GM19099 (cell line): ENCODE data around the gene BLOC1S4.

ENCODE experiments used
- POLR2A ChIP-seq: IDR thresholded peaks from 3 replicates; pipeline ENCODE4 v1.6.1; 2011; ENCODE audit warnings: low read depth; ENCODE audit not compliant: insufficient read length; ENCODE audit errors: extremely low read depth

Gene BLOC1S4

GRCh38 chr4:6761649-6762615 lies 46.0 kb downstream of the BLOC1S4 start:
- TF ChIP-seq POLR2A = no peak

GRCh38 chr4:6763330-6763851 lies 47.4 kb downstream of the BLOC1S4 start:
- no peak for TF ChIP-seq POLR2A

GRCh38 chr4:6764976-6765620 lies 49.1 kb downstream of the BLOC1S4 start:
- no peak for TF ChIP-seq POLR2A

DNA sequence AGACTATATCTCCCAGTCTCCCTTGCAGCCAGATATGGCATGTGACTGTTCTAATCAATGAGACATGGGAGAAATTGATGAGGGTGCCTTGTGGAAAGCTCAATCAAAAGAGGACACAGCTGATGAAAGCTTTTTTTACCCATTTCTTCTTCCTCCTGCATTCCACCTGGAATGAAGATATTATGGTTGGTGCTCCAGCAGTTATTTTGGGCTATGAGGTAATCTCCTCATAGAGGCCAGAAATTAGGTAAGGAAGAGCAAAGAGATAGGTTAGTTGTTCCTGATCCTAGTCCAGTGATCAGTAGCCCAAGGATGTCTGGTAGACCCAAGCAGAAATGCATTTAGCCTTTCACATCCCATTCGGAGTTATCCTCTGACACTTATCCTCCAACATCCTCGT lies 49.7 kb downstream of the BLOC1S4 start:
- TF ChIP-seq POLR2A = no peak
